GM12865 (cell line): ENCODE data around the gene PRLH.

Source experiments
- DNase-seq: peaks from one replicate; pipeline ENCODE4 v3.0.0; 2010; ENCODE audit warnings: low read depth
- H3K4me3 ChIP-seq: 2 replicates; pipeline ENCODE4 v1.5.1; 2011; ENCODE audit warnings: mild to moderate bottlenecking, low read depth, low read length, control low read depth
- CTCF ChIP-seq: IDR thresholded peaks from 2 replicates; pipeline ENCODE4 v1.5.1; 2011; ENCODE audit warnings: low read length, control low read depth, low read depth, inconsistent platforms; ENCODE audit not compliant: insufficient read depth; ENCODE audit errors: missing control alignments

Gene PRLH

DNA sequence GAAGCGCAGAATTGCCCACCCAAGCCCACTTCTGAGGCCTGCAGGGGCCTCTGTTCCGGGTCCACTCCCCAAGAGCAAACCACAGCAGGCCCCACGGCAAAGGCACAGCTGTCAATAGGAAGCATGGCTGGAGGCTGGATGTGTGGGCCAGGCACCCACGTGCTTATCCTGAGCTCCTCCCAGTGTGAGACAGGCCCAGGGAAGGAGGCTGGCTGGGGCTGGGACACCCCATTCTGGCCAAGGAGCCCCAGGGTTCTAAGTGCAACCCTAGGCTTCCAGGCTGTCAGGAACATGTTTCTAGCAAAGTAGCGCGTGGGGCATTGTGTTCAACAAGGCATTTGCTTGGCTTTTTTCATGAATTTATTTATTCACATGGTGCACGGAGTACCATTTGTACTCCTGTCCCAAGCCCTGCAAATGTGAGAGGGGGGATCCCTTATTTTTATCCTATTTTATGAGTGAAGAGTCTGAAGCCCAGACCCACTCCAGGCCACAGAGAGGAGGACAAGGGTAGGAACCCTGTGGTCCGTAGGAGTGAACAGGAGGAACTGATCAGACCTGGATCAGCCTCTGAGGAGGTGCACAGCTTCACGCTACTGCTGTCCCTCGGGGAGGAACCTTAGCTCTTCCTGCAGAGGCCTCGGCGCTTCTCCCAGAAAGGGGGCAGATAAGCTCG is 30.3 kb downstream of the PRLH start:
- H3K4me3 ChIP-seq: no peak overlapping the region
- no peak for DNase-seq
- TF ChIP-seq CTCF: no peak

DNA sequence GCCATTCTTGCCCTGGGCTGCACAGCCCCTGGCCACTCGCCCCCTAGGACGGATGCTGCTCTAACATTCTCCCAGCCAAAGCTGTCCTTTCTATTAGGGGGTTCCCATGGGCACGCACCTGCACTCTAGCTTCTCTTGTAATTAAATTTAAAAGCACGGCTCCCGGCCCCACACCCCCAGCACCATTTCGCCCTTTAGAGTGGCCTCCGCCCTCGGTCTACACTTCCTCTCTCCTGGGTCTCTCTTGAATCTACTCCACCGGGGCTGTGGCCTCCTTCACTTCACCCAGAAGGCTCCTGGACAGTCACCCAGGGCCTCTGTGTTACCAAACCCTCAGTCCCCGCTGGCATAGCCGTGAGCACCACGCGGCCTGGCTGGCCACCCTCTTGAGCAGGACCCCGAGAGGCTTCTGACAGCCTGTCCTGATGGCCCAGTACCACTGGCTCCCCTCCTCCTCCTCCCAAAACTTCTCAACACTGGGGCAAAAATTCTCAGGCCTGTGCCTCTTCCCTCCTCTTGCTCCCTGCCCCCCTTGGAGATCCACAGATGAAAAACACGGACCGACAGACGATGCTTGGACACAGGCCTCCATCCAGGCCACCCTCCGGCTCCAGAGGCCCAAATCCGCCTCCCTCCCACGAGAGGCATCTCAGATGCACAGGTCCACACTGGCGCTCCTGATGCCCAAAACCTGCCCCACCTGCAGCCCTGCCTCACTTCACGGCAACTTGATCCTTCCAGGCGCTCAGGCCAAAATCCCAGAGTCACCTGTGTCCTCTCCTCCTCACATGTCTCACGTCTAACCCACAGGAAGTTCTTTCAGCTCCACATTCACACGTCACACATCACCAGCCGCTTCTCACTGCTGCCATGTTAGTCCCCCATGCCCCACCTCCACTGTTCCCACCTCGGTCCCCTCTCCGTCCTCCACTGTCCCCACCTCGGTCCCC is 31.1 kb downstream of the PRLH start:
- TF ChIP-seq CTCF: no peak
- H3K4me3 ChIP-seq: no peak overlapping the region
- DNase-seq: no peak

DNA sequence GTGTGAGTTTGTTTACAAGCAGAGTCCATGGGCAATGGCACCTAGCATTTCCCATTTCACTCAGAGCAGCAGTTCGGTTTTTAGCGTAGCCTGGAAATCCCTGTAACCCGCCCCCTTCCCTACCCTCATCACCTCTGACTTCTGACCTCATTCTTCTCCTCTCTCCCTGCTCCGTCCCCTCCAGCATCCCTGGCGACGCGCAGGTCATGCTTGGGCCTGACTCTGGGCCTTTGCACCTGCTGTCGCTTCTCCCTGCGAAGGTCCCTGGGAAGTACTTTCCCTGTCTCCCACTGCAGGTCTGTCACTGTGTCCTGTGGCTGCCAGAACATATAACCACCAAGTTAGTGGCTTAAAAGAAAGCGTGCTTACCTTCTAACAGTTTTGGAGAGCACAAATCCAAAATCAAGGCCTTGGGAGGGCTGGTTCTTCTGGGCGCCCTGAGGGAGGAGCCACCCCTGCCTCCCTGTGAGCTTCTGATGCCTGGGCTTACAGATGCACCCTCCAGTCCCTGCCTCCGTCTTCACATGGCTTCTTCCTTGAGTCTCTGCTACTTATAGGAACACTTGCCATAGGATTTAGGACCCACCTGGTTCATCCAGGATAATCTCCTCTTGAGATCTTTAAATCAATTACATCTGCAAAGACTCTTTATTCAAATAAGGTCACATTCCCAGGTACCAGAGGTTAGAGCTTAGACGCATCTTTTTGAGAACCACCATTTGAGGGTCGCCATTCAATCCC is 32.3 kb downstream of the PRLH start:
- TF ChIP-seq CTCF: no peak
- no peak for DNase-seq
- H3K4me3 ChIP-seq: no peak overlapping the region

DNA sequence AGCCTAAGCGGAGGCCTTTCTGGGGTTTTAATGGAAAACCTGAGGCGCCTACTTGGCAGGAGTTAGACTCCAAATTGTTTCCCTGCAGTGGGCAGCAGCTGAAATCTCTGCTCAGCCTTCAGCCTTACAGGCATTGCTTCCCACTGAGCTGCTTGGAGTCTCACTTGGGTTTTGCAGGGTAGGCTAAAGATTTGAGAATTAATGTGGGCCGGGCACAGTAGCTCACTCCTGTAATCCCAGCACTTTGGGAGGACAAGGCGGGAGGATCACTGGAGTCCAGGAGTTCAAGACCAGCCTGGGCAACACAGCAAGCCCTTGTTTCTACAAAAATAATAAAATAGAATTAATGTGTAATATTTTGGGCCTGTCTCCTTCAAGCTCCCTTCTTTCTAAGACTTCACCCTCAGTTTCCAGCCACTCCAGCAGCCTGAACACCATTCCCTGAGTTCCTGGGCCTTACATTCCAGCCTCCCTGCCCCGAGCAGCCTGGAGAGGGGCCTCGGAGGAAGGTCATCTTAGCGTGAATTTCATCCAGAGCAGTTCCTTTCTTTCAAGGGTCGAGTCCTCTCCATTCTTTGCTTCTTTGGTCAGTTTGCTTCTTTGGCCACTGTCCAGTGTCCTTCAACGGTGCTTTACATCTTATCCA is 33.2 kb downstream of the PRLH start:
- TF ChIP-seq CTCF: no peak
- DNase-seq: no peak
- no peak overlapping the region for H3K4me3 ChIP-seq

DNA sequence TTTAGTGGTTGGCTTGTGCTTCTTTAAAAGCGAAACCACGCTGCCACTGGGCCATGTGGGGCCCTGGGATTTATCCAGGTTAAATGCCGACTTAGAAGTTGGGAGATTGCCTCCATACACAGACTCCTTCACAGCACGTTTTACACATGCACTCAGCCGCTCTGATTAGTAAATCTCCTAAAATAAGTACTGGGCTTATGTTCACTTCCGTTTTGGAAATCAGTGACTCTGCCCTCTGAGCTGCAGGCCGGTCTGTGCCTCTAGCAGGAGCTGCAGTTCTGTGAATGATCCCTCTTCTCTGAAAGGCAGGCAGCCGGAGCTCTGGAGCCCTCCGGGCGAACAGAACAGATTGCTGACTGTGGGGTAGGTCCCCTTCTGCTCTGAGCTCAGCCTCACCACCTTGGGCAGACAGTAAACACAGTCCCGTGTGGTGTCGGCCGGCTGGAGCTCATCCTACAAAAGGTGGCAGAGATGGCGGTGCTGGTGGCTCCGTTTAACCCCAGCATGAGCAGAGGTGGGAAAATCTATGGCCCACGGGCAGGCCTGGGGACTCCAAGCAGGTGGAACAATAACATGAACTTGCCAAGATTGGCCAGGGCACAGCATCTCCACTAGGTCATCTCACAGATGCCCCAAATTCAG is 34.0 kb downstream of the PRLH start:
- no peak for DNase-seq
- no peak for TF ChIP-seq CTCF
- no peak overlapping the region for H3K4me3 ChIP-seq

DNA sequence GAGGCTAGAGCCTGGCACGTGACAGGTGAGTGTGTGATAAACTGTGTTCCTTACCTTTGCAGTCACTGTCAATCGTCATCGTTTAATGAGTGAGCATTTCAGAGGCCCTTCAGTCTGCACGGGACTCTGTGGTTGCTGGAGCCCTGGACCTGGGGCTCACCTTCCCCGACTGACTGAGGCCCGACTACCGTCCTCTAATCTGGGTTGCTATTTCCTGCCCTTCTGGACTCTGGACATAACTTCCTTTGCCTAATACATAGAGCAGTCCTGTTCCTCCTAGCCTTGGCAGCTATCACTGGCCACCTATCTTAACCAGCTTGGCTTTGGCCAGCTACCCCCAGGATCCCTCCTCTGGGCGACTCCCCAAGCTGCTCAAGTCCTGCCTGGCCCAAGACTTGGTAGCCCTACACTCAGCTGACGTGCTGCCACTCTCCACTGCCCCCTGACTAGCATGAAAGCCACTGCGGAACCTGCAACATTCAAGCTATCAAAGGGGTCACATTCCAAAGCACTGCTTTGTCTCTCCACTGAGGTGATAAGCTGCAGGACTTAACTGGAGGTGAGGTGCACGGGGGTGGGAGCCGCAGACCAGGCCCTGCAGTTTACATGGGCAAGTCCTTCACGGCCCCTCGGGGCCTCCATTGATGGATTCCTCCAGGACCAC is 35.2 kb downstream of the PRLH start:
- no peak for DNase-seq
- no peak overlapping the region for H3K4me3 ChIP-seq
- no peak for TF ChIP-seq CTCF
